NCI-H187 treated with DMSO at 0.1 percent for 48 hours (cell line): Measurements from ENCODE around the gene ADISSP.

Experiments
- DNase-seq: peaks from one replicate; lab custom pipeline; 2025; lab: John Stamatoyannopoulos, UW

The ADISSP gene

DNA sequence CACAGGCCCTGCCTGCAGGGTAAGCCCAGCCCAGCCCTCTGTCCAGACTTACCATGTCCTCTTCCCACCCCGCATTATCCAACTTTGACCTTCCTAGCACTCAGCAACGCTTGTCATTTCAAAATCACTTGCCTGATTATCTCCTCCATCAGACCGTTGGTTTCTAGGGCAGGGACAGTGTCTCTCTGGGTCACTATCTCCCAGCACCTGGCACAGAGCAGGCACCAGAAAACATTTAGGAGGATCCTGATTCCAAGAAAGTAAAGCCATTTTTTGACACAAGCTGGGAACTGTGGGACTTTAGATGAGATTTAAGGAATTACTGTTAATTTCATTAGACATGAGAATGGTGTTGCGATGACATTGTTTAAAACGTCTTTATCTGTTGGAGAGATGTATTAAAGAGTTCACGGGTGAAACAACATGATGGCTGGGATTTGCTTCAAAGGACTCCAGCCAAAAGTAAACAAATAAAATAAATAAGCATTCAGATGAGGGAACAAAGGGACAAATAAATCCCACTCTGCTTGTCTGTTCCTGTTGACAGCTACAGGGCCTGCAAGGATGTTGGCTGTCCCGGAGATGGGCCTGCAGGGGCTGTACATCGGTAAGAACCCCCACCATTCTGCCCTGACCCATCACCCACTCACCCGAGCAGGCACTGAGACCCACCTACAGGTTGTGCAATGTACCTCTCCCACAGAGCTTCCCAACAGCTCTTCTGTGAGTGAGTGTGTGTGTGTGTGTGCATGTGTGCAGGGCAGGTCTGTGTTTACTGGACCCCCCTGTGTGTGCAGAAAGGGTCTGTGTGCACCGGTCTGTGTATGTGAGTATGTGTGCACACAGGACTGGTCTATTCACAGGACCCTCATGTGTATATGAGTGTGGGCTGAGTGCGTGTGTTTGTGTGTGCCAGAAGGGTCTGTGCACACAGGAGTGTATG, 29.2 kb downstream of the ADISSP start:
- DNase-seq, result no peak

DNA sequence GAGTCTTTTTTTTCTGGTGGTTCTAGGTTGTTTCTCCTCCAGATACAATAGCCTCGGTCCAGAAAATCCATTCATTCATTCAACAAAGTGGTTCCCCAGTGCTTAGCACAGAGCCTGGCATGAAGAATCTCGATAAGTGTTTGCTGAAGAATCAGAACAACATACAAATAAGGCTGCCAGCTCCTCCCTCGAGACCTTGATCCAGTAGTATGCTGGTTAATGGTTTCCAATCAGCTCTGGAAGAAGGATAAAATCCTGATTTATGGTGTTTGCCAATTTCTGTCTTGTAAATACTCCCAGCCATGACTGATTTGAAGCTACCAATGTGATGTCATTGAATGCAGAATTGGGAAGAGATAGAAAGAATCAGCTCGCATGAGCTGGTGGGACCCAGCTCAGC, 31.8 kb downstream of the ADISSP start:
- no peak for DNase-seq

DNA sequence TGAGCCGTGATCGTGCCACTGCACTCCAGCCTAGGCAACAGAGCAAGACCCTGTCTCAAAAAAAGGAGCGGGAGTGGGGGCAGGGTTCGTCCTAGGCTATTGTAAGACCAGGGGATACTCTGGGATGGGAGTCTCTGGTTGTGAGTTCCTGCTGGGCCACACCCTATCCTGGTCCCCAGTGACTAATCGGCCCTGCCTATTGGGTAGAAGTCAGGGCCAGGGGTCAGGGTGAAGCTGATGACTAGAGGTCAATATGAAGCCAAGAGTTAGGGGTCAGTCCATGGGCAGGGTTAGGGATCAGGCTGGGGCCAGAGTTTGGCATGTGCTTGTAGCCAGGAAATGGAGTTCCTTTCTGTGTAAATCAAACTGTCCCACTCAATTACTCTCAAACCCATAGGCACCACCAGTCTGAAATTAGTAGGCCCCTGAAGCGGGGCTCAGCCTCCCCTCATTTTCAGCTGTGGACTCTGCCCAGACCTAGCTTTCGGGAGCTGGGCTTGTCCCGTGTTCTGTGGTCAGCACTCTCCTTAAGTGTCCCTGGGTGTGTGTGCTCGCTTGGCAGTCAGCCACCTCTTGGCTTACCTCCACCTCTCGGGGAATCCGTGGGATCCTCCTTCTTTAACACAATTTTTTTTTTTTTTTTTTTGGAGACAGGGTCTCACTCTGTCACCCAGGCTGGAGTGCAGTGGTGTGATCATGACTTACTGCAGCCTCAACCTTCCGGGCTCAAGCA, 33.3 kb downstream of the ADISSP start:
- DNase-seq, result no peak

DNA sequence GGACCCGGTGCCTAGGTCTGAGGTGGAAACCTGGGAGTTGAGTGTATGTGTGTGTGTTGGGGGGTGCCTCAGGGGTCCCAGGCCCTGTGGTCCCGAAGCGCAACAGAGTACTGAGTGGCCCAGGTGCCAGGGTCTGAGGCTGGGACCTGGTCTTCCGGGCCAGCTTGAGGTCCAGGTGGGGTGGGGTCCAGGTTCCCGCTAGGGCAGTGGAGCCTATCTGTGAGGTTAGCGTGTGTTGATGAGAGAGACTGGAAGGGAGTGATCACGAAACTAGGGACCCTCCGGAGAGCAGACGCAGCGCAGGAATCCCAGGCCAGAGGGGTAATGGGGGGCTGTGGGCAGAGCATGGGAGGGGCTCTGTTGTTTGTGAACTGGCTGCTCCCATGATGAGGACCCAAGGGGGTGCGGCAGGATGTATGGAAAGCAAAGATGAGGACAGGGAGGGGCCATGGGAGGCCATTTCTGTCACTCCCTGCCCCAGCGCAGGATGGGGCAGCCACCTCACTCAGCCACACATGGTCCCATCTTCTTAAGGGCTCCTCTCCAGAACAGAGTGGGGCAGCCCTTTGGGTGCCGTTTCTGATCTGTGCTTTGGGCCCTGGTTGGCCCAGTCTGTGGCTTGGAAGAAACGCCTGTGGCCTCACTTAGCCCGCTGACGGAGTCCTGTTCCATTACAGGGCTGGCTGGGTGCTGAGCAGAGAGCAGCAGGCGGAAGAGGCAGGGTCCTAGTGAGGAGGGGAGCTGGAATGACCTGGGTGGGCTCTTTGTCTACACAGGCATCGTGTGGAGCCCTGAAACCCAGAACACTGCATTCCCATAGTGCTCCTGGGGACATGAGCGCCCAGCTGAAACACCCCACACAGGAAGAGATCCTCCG, 34.2 kb downstream of the ADISSP start:
- DNase-seq, result no peak

DNA sequence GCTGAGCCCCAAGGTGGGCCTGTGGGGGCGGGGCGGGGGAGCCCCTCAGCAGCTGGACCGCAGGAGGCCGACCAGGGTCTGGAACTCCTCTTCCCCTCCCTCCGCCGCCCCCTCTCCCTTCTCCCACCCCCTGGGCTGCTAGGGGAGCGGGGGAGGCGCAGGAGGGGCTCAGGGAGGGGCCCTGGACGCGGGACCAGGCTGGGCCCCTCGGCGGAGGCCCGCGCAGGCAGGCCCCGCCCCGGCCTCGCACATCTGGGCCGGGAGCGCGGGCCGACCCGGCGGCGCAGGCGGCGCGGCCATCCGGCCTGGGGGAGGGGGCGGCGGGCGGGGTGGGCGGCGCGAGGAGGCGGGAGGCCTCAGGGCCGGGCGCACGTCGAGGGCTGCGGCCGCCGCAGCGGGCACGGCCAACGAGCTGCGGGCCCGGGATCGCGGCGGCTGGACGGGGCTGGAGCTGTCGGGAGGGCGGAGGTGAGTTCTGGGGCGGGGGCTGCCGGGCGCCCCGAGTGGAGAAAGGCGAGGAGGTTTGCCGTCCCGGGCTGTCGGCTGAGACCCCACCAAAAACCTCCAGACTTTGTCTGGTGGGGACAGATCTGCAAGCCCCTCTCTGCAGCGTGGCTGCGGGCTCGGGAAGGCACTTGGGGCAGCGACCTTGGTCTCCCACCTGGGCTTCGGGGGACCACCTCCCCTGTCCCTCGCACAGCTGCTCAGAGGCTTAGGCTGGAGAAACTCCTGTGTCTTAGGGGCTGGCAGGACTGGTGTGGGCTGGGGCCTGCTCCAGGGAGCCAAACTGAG, 35.0 kb downstream of the ADISSP start, which contains the start of gene HSPA12B:
Gene HSPA12B (plus strand): TSS at position 359 of the 792 bp plus-strand sequence. CDS start 5,990 bp downstream, outside the sequence.
- DNase-seq, result no peak

DNA sequence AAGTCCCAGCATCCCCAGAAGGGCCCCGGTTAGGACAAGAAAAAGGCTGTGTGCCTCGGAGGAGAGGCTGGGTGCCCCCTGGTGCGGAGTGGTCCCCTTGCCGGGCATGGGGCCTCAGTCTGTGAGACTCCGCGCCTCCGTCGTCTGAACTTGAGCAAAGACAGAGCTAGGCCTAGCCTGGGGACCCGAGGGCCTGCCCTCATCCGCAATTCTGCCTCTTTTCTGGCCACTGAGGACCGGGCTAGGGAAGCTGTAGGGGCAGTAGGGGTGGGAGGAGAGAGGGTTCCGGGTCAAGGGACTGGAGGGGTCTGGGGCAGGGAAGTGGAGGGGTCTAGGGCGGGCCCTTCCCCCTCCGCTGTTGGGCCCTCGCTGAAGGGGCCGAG, 35.6 kb downstream of the ADISSP start:
- DNase-seq, result no peak

DNA sequence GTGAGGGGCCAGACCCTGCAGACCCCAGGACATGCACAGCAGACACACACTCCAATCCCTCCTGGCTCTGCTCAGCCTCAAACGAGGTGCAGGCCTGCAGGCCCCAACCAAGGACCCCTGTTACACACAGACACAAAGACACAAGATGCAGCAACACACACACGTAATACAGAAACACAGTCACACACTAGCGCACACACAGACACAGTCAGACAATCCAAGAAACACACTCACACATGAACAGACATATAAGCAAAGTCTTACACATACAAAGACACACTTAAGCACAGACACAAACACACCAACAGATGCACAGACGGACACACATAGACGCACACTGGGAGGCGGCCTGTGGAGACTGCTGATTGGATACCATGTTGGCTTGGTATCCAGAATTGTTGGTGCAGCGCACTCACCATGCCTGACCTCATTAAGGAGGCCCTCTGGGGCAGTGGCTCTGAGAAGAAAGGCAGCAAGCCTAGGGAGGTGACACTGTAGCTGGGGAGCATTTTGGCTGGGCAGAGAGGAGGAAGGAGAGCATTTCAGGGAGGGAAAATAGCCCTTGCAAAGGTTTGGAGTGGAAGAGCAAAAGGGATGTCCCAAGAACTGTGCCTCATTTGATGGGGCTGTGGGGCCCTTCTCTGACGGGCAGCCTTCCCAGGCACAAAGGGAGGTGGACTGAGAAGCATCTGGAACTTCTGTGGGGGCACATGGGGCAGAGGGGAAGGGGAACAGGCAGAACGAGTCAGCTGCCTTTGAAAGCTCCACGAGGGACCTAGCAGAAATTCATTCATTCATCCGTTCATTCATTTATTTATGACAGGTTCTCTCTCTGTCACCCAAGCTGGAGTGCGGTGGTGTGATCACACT, 36.5 kb downstream of the ADISSP start:
- no peak for DNase-seq

DNA sequence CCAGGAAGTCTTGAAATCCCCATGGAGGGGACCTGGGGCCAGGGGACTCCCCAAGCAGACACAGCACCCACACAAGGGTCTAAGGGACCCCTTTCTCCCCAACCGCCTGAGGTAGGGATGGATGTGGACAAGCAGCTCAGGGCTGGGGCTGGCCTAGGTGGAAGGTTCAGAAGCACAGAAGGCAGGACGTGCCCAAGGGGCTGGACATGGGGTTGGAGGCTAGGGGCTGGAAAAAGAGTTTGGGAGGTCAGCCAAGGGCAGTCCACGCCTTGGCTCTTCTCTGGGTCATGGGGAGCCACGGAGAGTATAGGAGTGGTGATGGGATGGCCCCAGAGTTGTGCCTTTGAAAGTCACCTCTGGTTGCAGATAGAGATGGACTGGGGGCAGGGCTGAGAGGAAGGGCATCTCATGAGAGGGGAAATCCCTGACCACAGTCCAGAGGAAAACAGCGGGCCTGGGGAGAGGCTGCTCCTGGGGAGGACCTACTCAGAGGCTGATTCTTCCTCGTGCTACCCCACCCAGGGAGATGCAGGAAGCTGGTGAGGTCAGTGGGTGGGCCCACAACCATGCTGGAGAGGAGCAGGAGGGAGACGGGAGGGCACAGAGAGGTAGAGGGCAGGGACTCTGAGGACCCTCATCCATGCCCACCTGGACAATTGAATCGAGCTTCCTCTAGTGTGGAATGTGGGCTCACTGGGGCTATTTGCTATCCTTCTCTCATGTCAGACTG, 37.6 kb downstream of the ADISSP start:
- DNase-seq, result no peak

DNA sequence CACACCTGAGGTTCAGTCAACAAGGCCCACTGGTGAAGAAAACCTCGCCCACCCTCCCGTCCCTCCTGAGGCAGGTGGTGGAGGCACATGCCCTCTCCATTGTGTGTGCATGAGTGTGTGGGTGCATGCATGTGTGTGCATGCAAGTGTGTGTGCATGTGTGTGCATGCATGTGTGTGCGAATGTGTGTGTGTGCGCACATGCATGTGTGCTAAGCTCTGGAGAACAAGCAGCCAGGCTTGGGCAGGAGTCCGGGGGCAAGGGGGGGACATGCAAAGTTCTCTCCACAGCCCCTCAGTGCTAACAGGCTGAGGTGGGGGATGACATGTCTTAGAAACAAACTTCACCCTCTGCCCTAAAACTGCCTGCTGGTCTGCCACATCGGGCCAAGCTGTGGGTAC, 38.2 kb downstream of the ADISSP start:
- no peak for DNase-seq

DNA sequence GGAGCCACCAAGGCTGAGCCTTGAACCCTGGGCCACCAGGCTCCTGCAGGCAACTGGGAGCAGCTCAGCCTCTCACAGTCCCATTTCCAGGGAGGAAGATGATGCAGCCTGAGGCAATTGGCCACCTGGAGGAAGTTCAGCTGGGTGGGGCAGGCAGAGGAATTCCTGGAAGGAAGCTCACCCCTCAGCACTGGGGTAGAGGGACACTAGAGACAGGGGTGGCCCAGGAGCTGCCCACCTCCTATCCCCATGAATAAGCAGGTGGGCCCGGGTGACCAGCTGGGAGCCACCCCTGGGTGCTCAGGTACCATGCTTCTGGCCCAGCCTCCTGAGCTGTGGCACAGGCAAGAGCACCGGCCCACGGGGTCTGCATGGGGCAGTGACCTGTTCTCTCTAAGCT, 38.7 kb downstream of the ADISSP start:
- DNase-seq, result no peak

DNA sequence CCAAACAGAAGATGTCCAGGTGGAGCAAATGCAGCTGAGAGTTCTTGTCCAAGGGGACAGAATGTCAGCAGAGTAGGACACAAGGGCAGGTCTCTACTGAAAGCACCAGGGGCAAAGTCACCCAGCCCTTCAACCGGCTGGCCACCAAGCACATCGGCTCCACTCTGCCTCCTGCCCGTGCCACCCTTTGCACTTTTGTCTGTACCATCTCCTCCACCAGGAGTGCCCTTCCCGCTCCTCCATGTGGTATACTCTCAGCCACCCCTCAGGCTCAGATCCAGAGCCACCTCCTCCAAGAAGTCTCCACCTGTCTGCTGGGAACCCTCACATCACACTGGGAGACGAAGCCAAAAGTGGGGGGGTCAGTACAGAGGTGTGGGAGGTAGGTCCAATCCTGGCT, 39.2 kb downstream of the ADISSP start:
- DNase-seq, result no peak

DNA sequence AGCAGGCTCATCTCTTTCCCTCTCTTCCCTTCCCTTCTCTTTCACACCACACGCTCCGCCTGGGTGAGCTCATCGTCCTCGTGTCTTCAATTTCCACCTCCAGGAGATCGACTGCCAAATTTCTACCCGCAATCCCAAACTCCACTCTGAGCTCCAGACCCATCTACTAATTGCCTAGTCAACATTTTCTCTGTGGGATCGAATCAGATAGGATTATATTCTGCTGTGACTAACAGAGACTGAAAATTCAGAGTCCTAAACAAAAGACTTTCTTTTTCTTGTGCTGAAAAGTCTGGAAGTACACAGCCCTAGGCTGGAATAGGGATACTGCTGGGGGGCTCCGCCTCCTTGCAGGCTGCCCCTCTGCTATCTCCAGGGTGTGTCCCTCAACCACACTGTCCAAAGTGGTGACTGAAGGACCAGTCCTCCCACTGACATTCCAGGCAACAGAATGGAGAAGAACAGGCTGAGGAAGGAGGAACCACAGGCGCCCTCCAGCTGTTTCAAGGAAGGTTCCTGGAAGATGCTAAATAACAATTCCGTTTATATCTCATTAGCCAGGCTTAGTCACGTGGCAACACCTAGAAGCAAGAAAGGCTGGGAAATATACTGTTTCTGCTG, 40.0 kb downstream of the ADISSP start:
- no peak for DNase-seq

DNA sequence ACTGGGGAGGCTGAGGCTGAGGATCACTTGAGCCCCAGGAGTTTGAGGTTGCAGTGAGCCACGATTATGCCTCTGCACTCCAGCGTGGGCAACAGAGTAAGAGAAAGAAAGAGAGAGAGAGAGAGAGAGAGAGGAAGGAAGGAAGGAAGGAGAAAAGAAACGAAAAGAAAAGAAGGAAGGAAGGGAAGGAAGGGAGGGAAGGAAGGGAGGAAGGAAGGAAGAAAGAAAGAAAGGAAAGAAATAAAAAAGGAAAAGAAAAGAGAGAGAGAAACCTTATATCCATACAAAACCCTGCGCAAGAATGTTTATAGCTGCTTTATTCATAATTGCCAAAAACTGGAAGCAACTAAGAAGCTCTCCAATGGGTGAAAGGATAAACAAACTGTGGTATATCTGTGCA, 43.2 kb downstream of the ADISSP start:
- no peak for DNase-seq

DNA sequence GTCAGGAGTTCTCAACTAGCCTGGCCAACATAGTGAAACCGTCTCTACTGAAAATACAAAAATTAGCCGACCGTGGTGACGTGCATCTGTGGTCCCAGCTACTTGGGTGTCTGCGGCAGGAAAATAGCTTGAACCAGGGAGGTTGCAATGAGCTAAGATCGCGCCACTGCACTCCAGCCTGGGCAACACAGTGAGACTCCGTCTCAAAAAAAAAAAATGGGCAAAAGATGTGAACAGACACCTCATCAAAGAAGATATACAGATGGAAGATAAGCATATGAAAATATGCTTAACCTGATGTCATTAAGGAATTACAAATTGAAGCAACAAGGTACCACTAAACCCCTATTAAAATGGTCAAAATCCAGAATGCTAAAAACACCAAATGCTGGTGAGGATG, 44.3 kb downstream of the ADISSP start:
- DNase-seq, result no peak

DNA sequence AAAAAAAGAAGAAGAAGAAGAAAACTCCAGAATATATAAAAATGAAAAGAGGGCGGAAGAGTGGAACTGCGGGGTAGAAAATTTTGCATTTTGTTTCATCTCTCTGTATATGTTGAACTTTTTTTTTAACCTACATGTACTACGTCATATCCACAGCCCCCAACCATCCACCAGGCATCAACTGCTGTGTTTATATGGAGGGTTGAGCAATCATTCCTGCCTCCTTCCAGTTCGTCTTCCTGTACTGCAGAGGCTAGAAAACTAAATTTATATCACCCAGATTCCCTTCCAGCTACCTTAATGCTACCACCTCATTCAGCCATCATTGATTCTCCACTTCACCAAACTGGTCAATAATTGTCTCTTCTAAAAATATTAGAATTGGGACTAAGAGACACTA, 45.6 kb downstream of the ADISSP start:
- no peak for DNase-seq

DNA sequence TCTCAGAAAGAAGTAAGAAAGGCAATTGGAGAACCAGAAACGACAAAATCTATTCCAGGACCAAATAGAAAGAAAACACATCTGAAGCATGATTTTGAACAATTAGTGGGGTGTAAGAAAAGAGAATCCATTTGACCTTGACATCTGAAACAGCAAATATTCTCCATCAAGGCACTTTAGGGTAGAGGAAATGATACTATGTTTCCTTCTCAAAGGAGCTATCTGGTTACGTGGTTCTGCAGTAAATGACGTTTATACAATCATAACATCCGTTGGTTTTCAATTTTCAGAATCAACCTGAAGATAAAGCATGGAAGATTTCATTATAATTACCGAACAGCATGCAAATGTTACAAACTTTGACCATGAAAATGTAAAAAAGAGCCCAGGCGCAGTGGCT, 46.9 kb downstream of the ADISSP start:
- no peak for DNase-seq

DNA sequence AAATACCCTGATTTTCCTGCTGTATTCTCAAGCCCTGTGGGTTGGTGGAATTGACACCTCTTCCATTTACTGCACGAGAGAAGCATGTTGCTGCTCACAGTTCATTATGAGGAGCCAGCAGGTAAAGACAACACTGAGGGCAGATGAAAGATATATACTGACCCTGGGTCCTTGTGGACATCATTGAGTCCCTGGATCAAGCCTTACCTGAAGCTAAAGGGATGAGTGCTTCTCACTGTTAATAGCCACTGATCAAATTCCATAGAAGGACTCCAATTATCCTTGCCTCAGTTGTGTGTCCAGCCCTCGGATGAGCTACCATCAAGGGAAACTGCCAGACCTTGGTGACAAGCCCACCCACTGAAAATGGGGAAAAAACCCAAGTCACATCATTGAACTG, 47.5 kb downstream of the ADISSP start:
- DNase-seq, result no peak

DNA sequence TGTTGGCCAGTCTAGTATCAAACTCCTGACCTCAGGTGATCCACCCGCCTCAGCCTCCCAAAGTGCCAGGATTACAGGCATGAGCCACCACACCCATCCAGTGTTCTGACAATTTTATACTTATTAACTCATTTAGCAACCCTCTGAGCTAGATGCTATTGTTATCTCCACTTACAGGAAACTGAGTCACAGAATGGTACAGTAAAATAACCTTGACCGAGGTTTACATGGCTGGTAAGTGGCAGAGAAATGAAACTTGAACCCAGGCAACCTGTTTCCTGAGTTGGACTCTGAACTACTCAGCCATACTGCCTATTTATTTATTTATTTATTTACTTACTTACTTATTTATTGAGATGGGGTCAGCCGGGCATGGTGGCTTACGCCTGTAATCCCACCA, 48.5 kb downstream of the ADISSP start:
- DNase-seq, result no peak

DNA sequence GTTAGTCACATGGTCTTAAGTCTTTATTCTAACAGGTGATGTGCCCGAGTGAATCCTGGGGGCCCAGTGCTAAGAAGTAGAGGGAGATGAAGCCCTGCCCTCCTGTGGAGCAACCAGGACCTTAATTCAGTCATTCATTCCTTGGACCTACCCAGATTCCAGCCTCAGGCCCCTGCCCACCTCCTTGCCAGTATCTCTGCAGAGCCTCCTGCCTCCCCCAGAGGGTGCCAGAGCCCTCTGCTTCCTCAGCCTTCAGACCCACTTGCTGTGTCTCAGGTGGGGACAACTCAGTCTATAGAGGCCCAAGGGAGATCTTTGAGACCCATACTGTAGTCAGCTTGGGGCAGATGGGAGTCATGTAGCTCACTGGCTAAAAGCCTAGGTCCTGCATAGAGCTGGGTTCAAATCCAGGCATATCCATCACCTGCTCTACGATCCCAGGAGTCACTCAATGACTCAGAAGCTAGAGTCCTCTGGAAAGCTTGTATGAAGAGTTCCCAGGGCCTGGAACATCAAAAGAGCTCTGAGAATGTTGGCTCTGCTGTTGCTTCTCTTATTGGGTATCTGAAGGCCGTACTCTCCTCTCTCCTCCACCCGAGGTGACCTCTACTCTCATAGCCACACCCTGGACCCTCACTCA, 51.2 kb downstream of the ADISSP start:
- DNase-seq, result no peak
